A549 treated with Hydrocortisone at 1 μM for 4 hours (cell line): ENCODE measurements around the gene NETO2. TPM values are rescaled to one million over a fixed set of nuclear protein-coding genes. Genes with fewer than 3 reads are reported as not detected.

Experiments used
- total RNA-seq: library from RNA; stranded (reverse); fragments of 200-300 nt; extraction: Qiagen RNA extraction; gene quantifications from 5 replicates; pipeline ENCODE4 v1.2.3, GENCODE V29; 2022

The NETO2 gene, protein sequence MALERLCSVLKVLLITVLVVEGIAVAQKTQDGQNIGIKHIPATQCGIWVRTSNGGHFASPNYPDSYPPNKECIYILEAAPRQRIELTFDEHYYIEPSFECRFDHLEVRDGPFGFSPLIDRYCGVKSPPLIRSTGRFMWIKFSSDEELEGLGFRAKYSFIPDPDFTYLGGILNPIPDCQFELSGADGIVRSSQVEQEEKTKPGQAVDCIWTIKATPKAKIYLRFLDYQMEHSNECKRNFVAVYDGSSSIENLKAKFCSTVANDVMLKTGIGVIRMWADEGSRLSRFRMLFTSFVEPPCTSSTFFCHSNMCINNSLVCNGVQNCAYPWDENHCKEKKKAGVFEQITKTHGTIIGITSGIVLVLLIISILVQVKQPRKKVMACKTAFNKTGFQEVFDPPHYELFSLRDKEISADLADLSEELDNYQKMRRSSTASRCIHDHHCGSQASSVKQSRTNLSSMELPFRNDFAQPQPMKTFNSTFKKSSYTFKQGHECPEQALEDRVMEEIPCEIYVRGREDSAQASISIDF
- total RNA-seq, result 76.3 to 102 TPM (median 79.0 TPM) in 5 replicates

DNA sequence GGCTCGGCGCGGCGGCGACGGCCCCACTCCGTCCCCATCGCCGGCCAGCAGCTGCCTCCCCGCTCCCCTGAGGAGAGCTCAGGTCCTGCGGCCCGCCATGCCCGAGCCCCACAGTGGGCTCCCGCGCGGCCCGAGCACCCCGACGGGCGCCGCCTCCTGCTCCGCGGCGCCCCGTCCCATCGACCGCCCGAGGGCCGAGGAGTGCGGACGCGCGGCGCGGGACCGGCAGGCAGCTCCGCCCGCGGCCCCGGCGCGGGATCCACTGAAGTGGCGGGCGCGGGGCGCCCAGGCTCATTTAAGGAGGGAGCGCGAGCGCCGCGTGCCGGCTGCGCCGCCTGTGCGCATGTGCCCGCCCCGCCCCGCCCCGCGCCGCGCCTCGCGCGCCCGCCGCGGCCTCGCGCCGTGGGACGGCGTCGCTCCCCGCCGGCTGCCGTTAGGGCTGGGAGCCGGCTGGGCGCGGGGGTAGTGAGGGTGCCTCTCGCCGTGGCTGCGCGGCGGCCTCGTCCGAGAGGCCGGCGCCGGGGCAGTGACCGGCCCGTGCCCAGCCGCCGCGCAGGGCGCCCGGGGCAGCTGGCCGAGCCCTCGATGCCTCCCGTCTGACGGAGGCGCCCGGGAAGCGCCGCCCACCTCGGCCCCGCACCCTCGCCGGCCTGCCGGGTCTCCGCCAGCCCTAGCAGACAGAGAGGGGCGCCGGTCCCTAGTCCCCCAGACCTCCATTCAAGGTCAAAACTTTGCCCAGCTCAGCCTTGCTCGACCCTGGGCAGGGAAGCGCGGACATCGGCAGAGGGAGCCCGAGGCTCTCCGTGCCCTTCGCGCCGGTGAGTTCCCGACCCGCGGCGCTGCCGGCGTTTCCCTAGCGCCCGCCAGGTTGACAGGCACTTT is at the start of gene NETO2:
NETO2 (minus strand) TSS at position 269 of the 882 bp plus-strand sequence. CDS start 333 bp downstream, outside the sequence.

Other genes starting within 250 kb of the NETO2 start
- gene DNAJA2, start 170.3 kb downstream of the NETO2 start, total RNA-seq, result 67.1 to 81.3 TPM (median 72.1 TPM) in 5 replicates